ENCODE measurements around the gene SEMA3D. TPM values are rescaled to one million over a fixed set of nuclear protein-coding genes. Genes with fewer than 3 reads are reported as not detected.

Gene SEMA3D
- total RNA-seq, 4 donors from 2014 or later = 1.9 to 4.2 (median 2.6) TPM

DNA sequence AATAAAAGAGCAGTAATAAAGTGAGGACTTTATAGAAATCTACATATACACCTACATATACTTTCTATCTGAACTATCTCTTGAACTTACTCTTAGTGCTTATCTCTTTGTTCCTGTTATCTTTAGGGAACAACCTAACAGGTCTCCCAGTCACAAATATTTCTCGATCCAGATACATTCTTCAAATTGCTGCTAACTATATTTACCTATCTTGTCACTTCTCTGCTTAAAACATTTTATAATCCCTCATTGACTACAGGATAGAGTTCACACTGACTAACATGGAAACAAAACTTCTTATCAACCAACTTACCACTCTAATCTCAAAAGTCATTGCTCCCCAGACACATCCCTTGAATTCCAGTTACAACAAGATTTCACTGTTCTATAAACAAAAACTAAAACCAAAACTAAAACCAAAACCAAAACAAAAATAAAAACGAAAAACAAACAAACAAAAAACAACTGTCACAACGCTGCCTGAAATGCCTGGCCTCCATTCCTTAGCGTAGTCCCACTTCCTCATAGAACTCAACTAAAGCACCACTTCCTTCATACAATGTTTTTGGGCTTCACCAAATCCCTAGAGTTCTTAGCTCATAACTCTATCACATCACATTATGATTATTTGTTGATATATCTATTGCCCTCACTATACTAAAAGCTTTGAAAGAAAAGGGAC lies 134.7 kb downstream of the SEMA3D start:
- TF ChIP-seq, protein P1, sequence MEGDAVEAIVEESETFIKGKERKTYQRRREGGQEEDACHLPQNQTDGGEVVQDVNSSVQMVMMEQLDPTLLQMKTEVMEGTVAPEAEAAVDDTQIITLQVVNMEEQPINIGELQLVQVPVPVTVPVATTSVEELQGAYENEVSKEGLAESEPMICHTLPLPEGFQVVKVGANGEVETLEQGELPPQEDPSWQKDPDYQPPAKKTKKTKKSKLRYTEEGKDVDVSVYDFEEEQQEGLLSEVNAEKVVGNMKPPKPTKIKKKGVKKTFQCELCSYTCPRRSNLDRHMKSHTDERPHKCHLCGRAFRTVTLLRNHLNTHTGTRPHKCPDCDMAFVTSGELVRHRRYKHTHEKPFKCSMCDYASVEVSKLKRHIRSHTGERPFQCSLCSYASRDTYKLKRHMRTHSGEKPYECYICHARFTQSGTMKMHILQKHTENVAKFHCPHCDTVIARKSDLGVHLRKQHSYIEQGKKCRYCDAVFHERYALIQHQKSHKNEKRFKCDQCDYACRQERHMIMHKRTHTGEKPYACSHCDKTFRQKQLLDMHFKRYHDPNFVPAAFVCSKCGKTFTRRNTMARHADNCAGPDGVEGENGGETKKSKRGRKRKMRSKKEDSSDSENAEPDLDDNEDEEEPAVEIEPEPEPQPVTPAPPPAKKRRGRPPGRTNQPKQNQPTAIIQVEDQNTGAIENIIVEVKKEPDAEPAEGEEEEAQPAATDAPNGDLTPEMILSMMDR (IDR thresholded peaks at IDR 0.05; ENCODE audit: low read depth) = no peak

GRCh38 chr7:85046534-85046933 lies 140.3 kb downstream of the SEMA3D start:
- TF ChIP-seq, protein P1 (IDR thresholded peaks at IDR 0.05; ENCODE audit: low read depth) = no peak

- TF ChIP-seq, protein P1 (IDR thresholded peaks at IDR 0.05; ENCODE audit: low read depth) = no peak
Measured at GRCh38 chr7:85041605-85042216, 145.1 kb downstream of the SEMA3D start.

GRCh38 chr7:85039196-85039923 lies 147.5 kb downstream of the SEMA3D start:
- TF ChIP-seq, protein P1 (IDR thresholded peaks at IDR 0.05; ENCODE audit: low read depth) = no peak

DNA sequence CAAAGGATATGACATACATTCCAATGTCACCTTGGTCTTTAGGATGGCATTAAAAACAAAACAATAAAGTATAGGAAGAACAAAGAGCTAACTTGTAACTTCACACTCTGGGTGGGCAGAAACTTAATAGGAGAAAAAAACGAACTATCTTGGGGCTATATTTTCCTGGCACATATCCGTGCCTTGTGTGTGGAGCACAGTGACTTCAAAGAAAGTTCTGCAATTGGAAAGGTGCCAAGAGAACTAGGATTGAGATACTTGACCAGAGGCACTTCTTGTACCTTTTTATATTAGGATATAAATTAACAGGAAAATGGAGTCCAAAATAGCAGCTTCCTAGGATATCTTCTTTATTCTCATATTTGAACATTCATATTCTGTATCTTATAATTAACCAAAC lies 148.4 kb downstream of the SEMA3D start:
- TF ChIP-seq, protein P1 (IDR thresholded peaks at IDR 0.05; ENCODE audit: low read depth) = no peak

DNA sequence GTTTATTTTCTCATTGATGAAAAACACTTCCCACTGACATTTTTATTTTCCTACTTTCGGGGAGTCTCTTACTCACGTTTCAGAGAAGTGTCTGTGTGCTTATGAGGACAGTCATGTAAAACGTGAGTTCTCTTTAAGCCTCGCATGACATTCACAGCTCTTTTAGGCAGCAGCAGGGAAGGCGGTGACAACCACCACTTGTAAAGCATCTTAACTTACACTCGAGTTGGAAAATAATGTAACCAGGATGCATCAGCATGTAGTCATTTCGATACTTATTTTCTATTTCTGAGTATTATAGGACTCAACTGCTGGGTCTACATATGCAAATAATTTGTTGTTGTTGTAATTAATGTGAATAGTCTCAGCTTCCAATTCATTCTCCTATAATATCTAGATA lies 153.6 kb downstream of the SEMA3D start:
- TF ChIP-seq, protein P1 (IDR thresholded peaks at IDR 0.05; ENCODE audit: low read depth) = no peak

GRCh38 chr7:85031475-85031874 lies 155.4 kb downstream of the SEMA3D start:
- TF ChIP-seq, protein P1 (IDR thresholded peaks at IDR 0.05; ENCODE audit: low read depth) = no peak
